Fibroblast of peridontal ligament (primary cell): ENCODE measurements around the gene PSMD8.
A peak's percentile ranks its signal among the peaks of the same experiment; 100 is the strongest.
"Not testable (repeated sequence)": the region's sequence is repeated elsewhere in the genome, so short reads cannot be mapped to it uniquely, and the experiment has no call there.

Experiments
- DNase-seq: peaks from one replicate; pipeline ENCODE4 v3.0.0-alpha.2; 2010; ENCODE audit errors: extremely low read depth

PSMD8 gene

GRCh38 chr19:38362076-38362945 is 12.1 kb upstream of the PSMD8 start:
- peak; percentile 35 for DNase-seq

GRCh38 chr19:38362946-38363688 is 11.3 kb upstream of the PSMD8 start:
- not testable (repeated sequence) for DNase-seq

- no peak for DNase-seq
Measured at GRCh38 chr19:38367041-38367440, 7.3 kb upstream of the PSMD8 start.

- DNase-seq: no peak
Measured at GRCh38 chr19:38369584-38369983, 4.8 kb upstream of the PSMD8 start.

GRCh38 chr19:38370299-38370698 is 4.1 kb upstream of the PSMD8 start:
- DNase-seq: no peak

- DNase-seq: no peak
Measured at GRCh38 chr19:38371081-38371480, 3.3 kb upstream of the PSMD8 start.

- DNase-seq: no peak
Measured at GRCh38 chr19:38373907-38374331, 452 bp upstream of the PSMD8 start.

GRCh38 chr19:38375098-38375493 is 725 bp downstream of the PSMD8 start:
- peak; percentile 34 for DNase-seq

- peak; percentile 7 for DNase-seq
Measured at GRCh38 chr19:38375748-38376147, 1.4 kb downstream of the PSMD8 start.

GRCh38 chr19:38376576-38376975 is 2.2 kb downstream of the PSMD8 start:
- DNase-seq: no peak

GRCh38 chr19:38377052-38377451 is 2.7 kb downstream of the PSMD8 start:
- DNase-seq: no peak

- no peak for DNase-seq
Measured at GRCh38 chr19:38378866-38379265, 4.5 kb downstream of the PSMD8 start.

- DNase-seq: no peak
Measured at GRCh38 chr19:38381138-38381537, 6.8 kb downstream of the PSMD8 start.

- no peak for DNase-seq
Measured at GRCh38 chr19:38383184-38383583, 8.8 kb downstream of the PSMD8 start.

GRCh38 chr19:38383743-38384142 is 9.4 kb downstream of the PSMD8 start:
- no peak for DNase-seq

GRCh38 chr19:38384209-38385027 is 10.0 kb downstream of the PSMD8 start:
- DNase-seq: peak; percentile 23

- no peak for DNase-seq
Measured at GRCh38 chr19:38385057-38385803, 10.9 kb downstream of the PSMD8 start.

- DNase-seq: no peak
Measured at GRCh38 chr19:38385804-38386257, 11.5 kb downstream of the PSMD8 start.

- DNase-seq: no peak
Measured at GRCh38 chr19:38386300-38386970, 12.1 kb downstream of the PSMD8 start.

GRCh38 chr19:38386971-38387549 is 12.7 kb downstream of the PSMD8 start:
- no peak for DNase-seq
